Upper lobe of left lung (tissue), 4 donors: ENCODE results near the gene TMEM14A.

Experiments
- CTCF ChIP-seq, 6 experiments: fragments of 450-650 bp in 4 of 6; fragments of 200-600 bp in 2 of 6; sonication (generic) in 2 of 6; IDR thresholded peaks; one replicate each; pipeline ENCODE4 v1.5.1; 2016 to 2019; ENCODE audit warnings: antibody characterized with exemption in 6 of 6
- POLR2A ChIP-seq, 4 donors: fragments of 450-650 bp; IDR thresholded peaks; one replicate each; pipeline ENCODE4 v1.5.1; 2016 to 2017; ENCODE audit warnings: antibody characterized with exemption in 4 of 4, mild to moderate bottlenecking in 2 of 4

DNA sequence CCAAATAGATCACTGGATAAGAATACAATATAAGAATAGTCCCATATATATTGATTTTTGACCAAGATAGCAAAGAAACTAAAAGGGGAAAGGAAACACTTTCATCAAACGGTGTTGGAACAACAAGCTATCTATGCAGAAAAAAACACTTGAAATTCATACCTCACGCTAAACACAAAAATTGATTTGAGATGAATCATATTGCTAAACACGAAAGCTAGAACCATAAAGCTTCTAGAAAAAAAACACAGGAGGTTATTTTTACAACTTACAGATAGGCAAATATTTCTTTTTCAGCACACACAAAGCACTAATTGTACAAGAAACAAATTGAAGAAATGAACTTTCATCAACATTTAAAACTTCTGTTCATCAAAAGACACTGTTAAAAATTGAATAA, 36.7 kb upstream of the TMEM14A start:
- TF ChIP-seq POLR2A (IDR thresholded peaks at IDR 0.05) (no peak), CTCF (IDR thresholded peaks at IDR 0.05) (no peak)
